RWPE2 (cell line): ENCODE results near the gene BIN1.

ENCODE experiments used
- ATAC-seq: fragments of 200-7000 bp; cut with Tn5 transposase; 3 replicates; pipeline ENCODE4 v1.9.1; 2021; ENCODE audit warnings: low read depth
- DNase-seq: peaks from one replicate; pipeline ENCODE4 v3.0.0-alpha.2; 2020; ENCODE audit warnings: low spot score
- H3K27ac ChIP-seq: fragments of 450-650 bp; 2 replicates; pipeline ENCODE4 v1.5.1; 2017; ENCODE audit warnings: mild to moderate bottlenecking; ENCODE audit not compliant: poor library complexity, severe bottlenecking
- H3K27me3 ChIP-seq: fragments of 250-450 bp; sonication (Bioruptor Pico); 2 replicates; pipeline ENCODE4 v1.5.1; 2021; ENCODE audit warnings: mild to moderate bottlenecking, moderate library complexity; ENCODE audit not compliant: insufficient read depth, poor library complexity, severe bottlenecking
- H3K36me3 ChIP-seq: fragments of 250-450 bp; sonication (Bioruptor Pico); 2 replicates; pipeline ENCODE4 v1.5.1; 2020; ENCODE audit warnings: low read depth, mild to moderate bottlenecking, moderate library complexity
- H3K4me1 ChIP-seq: fragments of 250-450 bp; sonication (Bioruptor Pico); 2 replicates; pipeline ENCODE4 v1.5.1; 2021; ENCODE audit warnings: mild to moderate bottlenecking, moderate library complexity; ENCODE audit not compliant: insufficient read depth, poor library complexity, severe bottlenecking
- H3K4me3 ChIP-seq: fragments of 250-450 bp; sonication (Bioruptor Pico); 2 replicates; pipeline ENCODE4 v1.5.1; 2021; ENCODE audit warnings: mild to moderate bottlenecking, moderate library complexity; ENCODE audit not compliant: severe bottlenecking
- H3K9me3 ChIP-seq: fragments of 250-450 bp; sonication (Bioruptor Pico); 2 replicates; pipeline ENCODE4 v1.5.1; 2021; ENCODE audit warnings: mild to moderate bottlenecking, moderate library complexity; ENCODE audit not compliant: severe bottlenecking
- TF ChIP-seq, protein P1 (sequence below): fragments of 450-650 bp; IDR thresholded peaks from one replicate; pipeline ENCODE4 v1.5.1; 2017; ENCODE audit warnings: mild to moderate bottlenecking, moderate library complexity; ENCODE audit not compliant: poor library complexity, severe bottlenecking

BIN1 gene

DNA sequence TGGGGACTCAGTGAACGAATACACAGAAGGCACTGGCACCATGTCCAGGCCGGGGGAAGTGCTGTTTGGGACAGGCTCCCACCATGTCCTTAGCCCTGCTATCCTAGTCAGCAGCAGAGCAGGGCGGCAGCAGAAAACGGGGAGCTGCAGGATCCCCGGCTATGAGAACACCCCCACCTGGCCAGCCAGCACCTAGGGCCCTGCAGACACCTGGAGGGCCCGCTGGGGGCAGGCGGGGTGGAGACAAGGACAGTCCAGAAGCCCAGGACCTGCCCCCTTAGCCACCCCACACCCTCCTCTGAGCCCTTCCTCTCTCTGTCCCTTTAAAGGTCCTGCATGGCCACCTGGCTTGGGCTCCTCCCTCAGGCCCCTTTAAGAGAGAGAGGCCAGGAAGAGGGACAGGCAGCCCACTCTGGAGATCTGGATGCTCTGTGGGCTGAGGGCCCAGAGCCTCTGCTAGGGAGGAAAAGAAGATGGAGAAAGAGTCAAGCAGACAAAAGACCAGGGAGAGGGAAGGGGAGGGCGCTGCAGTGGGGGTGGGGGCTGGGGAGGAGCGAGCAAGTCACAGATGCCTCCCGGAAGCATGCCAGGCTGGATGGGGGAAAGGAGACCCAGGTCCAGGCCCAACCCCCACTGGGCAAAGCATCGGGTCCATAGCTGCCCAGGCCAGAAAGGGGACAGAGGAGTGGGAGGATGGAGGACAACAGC lies 48.6 kb downstream of the BIN1 start:
- no peak overlapping the region for H3K27ac ChIP-seq
- no peaks in the 10 kb centered on the region for H3K27me3 ChIP-seq
- DNase-seq: no peak
- H3K36me3 ChIP-seq: peaks cover 12% of the 10 kb centered on the region
- H3K4me1 ChIP-seq: no peaks in the 10 kb centered on the region
- no peak overlapping the region for H3K4me3 ChIP-seq
- H3K9me3 ChIP-seq: no peaks in the 10 kb centered on the region
- ATAC-seq: no peak
- TF ChIP-seq, protein P1, sequence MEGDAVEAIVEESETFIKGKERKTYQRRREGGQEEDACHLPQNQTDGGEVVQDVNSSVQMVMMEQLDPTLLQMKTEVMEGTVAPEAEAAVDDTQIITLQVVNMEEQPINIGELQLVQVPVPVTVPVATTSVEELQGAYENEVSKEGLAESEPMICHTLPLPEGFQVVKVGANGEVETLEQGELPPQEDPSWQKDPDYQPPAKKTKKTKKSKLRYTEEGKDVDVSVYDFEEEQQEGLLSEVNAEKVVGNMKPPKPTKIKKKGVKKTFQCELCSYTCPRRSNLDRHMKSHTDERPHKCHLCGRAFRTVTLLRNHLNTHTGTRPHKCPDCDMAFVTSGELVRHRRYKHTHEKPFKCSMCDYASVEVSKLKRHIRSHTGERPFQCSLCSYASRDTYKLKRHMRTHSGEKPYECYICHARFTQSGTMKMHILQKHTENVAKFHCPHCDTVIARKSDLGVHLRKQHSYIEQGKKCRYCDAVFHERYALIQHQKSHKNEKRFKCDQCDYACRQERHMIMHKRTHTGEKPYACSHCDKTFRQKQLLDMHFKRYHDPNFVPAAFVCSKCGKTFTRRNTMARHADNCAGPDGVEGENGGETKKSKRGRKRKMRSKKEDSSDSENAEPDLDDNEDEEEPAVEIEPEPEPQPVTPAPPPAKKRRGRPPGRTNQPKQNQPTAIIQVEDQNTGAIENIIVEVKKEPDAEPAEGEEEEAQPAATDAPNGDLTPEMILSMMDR: no peak

DNA sequence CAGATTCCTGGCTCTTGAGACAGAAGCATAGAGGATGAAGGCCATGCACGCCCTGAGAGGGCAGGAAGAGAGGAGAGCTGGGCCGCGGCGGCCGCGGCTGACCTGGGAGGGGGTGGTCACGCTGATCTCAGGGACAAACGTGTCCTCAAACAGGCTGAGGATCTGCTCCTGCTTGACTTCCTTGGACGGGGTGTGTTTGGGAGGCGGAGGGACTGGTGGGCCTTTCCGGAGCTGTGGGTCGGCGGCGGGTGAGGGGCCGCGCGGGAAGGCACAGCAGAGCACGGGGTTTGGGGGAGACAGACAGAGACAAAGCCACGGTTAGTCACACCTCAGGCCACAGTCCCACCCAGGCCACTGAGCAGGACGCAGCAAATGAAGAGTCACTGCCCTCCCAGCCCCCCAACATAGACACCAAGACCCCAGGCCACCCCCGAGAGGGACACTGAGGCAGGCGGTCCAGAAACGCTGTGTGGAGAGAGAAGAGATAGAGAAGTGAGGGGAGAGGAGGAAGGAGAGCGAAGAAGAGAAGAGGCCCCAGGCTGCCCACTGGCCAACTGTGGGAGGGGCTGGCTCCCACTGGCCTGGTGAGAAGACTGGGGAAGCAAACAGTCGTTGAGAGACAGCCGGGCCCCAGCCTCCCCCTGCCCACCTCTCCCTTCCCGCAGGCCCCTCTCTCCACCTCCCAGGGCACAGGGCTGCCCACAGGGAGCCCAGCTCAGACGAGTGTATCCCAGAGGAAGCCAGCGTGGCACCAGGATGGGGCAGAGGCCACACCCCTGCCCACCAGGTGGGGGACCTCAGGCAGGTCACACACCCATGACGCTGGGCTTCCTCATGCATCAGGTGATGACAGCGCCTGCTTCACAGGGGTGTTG lies 49.3 kb downstream of the BIN1 start:
- H3K36me3 ChIP-seq: peaks cover 5% of the 10 kb centered on the region
- no peak for ATAC-seq
- H3K9me3 ChIP-seq: no peaks in the 10 kb centered on the region
- TF ChIP-seq, protein P1: no peak
- no peak overlapping the region for H3K27ac ChIP-seq
- no peak for DNase-seq
- no peaks in the 10 kb centered on the region for H3K4me1 ChIP-seq
- no peaks in the 10 kb centered on the region for H3K27me3 ChIP-seq
- no peak overlapping the region for H3K4me3 ChIP-seq

DNA sequence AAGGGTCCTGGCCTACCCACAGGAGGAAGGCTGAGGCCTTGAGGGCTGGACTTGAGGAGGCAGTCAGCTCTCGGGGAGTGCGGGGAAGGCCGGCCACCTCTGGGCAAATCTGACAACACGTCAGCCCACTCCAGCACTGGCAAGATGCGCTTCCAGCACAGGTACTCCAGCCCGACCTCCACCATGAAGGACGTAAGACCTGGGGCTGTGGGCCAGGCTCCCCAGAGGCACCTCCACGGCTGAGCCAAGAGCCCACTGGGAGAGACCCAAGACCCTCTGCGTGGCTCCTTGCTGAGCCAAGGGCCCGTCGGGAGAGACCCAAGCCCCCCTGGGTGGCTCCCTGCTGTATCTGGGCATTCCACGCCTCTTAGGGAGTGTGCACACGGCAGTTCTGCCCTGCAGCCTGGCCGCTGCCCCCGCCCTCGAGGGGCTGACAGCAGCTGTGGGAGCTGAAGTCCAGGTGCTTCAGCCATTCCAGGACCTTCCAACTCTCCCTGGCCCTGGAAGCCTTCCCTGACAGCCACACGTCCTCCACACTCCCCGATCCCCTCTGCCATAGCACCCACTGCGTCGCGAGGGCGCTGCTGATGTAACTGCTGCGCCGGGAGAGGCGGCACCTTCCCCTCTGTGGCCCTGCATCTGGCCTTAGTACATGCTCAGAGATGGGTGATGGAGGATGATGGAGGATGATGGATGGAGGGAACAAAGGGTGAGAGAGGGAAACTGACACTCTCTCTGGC lies 50.2 kb downstream of the BIN1 start:
- H3K36me3 ChIP-seq: no peaks in the 10 kb centered on the region
- no peak for DNase-seq
- TF ChIP-seq, protein P1: no peak
- no peak overlapping the region for H3K27ac ChIP-seq
- H3K27me3 ChIP-seq: no peaks in the 10 kb centered on the region
- no peak for ATAC-seq
- no peak overlapping the region for H3K4me3 ChIP-seq
- no peaks in the 10 kb centered on the region for H3K4me1 ChIP-seq
- H3K9me3 ChIP-seq: no peaks in the 10 kb centered on the region

DNA sequence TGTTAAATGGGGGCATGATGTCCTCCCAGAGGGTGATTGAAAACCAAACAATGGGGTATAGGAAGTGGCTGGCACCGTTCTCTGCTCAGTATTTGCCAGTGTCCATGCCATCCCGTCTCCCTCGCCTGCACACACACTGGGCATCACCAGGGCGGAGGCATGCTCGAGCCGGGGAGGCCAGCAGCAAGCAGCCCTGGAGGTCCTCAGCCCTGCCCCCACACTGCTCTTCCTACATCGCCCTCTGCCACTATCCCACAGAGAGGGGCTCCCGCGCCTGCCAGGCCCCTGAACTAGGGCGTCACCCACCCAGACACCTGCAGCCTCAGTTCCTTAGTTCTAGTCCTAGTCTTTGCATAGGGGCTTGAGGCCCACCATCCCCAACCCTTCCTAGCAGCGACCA lies 50.9 kb downstream of the BIN1 start:
- Histone ChIP-seq H3K4me1 (no peaks in the 10 kb centered on the region), H3K36me3 (no peaks in the 10 kb centered on the region), H3K9me3 (no peaks in the 10 kb centered on the region), H3K27me3 (no peaks in the 10 kb centered on the region), H3K27ac (no peak overlapping the region), H3K4me3 (no peak overlapping the region)
- ATAC-seq (no peak), DNase-seq (no peak)
- TF ChIP-seq, protein P1: no peak
